Right atrium auricular region (tissue), 2 donors: ENCODE results near the gene CEACAM18. TPM values are rescaled to one million over a fixed set of nuclear protein-coding genes. Genes with fewer than 3 reads are reported as not detected.

Source experiments
- DNase-seq: peaks from one replicate; pipeline ENCODE4 v3.0.0-alpha.2; 2019; ENCODE audit warnings: low spot score
- H3K27ac ChIP-seq, 2 donors: fragments of 200-600 bp; sonication (generic); 1 replicate in 1 of 2; 2 replicates in 1 of 2; pipeline ENCODE4 v1.5.1; 2016 to 2019
- H3K27me3 ChIP-seq, 2 donors: fragments of 200-600 bp; sonication (generic); one replicate each; pipeline versions ENCODE4 v1.5.1 to v1.6.0; 2017 to 2019
- H3K36me3 ChIP-seq: fragments of 200-600 bp; sonication (generic); one replicate; pipeline ENCODE4 v1.5.1; 2016
- H3K4me1 ChIP-seq, 2 donors: fragments of 200-600 bp; sonication (generic); one replicate each; pipeline versions ENCODE4 v1.5.1 to v1.6.0; 2017 to 2019
- H3K4me3 ChIP-seq, 2 donors: fragments of 200-600 bp; sonication (generic); 1 replicate in 1 of 2; 2 replicates in 1 of 2; pipeline ENCODE4 v1.5.1; 2017 to 2019; ENCODE audit warnings: mild to moderate bottlenecking in 1 of 2, moderate library complexity in 1 of 2
- H3K9me3 ChIP-seq, 2 donors: fragments of 200-600 bp; sonication (generic); one replicate each; pipeline ENCODE4 v1.5.1; 2019
- total RNA-seq, 2 donors: library from RNA; depleted of rRNA; stranded (reverse); fragments of >200 nt; gene quantifications; one replicate each; pipeline ENCODE4 v1.1.0, GENCODE V29; 2016
- TF ChIP-seq, protein P1 (sequence below), 2 donors: fragments of 200-600 bp; sonication (generic); IDR thresholded peaks; one replicate each; pipeline ENCODE4 v1.5.1; 2019; ENCODE audit warnings: antibody characterized with exemption in 2 of 2

CEACAM18 gene
- total RNA-seq, 2 donors from 2014 or later, result not detected

DNA sequence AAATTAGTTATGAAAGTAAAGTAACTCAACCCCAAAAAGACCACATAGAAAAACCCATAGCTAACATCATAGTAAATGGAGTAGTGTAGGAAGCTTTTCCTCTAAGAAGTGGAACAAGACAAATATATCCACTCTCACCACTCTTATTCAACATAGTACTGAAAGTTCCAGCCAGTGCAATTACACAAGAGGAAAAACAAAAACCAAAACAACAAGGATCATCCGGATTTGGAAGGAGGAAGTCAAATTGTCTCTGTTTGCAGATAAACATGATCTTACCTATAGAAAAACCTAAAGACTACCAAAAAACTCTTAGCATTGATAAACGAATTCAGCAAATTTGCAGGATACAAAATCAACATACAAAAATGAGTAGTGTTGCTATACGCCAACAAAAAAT is 11.6 kb upstream of the CEACAM18 start:
- DNase-seq, result no peak
- TF ChIP-seq, protein P1, sequence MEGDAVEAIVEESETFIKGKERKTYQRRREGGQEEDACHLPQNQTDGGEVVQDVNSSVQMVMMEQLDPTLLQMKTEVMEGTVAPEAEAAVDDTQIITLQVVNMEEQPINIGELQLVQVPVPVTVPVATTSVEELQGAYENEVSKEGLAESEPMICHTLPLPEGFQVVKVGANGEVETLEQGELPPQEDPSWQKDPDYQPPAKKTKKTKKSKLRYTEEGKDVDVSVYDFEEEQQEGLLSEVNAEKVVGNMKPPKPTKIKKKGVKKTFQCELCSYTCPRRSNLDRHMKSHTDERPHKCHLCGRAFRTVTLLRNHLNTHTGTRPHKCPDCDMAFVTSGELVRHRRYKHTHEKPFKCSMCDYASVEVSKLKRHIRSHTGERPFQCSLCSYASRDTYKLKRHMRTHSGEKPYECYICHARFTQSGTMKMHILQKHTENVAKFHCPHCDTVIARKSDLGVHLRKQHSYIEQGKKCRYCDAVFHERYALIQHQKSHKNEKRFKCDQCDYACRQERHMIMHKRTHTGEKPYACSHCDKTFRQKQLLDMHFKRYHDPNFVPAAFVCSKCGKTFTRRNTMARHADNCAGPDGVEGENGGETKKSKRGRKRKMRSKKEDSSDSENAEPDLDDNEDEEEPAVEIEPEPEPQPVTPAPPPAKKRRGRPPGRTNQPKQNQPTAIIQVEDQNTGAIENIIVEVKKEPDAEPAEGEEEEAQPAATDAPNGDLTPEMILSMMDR (IDR thresholded peaks at IDR 0.05), result no peak
- H3K27me3 ChIP-seq, result no peaks in the 10 kb centered on the region

DNA sequence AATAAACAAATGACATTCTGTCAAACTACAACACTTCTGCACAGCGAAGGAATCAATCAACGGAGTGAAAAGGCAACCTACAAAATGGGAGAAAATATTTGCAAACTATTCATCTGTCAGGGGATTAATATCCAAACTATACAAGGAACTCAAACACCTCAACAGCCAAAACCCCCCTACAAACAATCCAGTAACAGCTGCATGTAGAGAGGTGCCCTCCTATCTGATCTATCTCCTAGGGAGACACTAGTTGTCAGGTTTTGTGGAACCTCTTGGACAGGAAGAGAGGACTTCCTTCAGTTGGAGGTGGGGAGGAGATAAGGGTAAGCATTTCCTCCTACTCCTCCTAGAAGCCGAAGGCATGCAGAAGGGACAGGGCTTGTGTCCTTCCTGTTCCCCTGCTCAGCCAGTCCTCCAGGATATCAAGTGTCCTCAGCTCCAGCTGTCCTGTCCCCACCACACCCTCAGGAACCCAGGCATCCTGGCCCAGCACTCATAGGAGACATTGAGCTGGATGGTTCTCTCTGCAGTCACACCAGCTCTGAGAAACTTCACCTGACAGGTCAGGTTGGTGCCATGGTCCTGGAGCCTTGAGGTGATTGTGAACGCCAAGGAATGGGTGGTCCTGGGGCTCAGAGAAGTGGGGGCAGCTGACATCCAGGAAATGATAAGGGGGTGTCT is 10.3 kb upstream of the CEACAM18 start:
- H3K4me1 ChIP-seq, result no peaks in the 10 kb centered on the region
- TF ChIP-seq, protein P1 (IDR thresholded peaks at IDR 0.05), result no peak
- no peaks in the 10 kb centered on the region for H3K27me3 ChIP-seq
- H3K4me3 ChIP-seq, result no peak overlapping the region
- no peak overlapping the region for H3K27ac ChIP-seq
- DNase-seq, result no peak
- no peaks in the 10 kb centered on the region for H3K36me3 ChIP-seq
- no peaks in the 10 kb centered on the region for H3K9me3 ChIP-seq

More for the DNA sequence above, 11.6 kb upstream of the CEACAM18 start:
- Histone ChIP-seq H3K36me3 (no peaks in the 10 kb centered on the region), H3K4me3 (no peak overlapping the region), H3K27ac (no peak overlapping the region), H3K9me3 (no peaks in the 10 kb centered on the region), H3K4me1 (no peaks in the 10 kb centered on the region)

DNA sequence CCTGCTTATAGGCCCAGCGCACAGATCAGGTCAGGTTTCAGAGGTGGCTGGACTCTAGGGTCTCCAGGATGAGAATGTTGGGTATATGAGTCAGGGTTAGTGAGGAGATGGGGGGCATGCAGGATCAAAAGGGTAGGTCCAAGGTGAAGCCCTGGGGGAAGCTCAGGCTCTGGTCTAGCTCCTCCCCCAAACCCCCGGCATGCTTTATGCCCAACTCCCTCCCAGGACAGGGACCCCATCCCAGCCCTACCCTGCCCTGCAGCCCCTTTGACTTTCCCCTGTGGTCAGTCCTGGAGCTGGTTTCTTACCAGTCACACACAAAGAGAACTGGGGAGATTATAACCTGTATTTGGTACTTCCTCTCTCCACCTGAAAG is 9.8 kb upstream of the CEACAM18 start:
- TF ChIP-seq, protein P1 (IDR thresholded peaks at IDR 0.05), result no peak
- Histone ChIP-seq H3K9me3 (no peaks in the 10 kb centered on the region), H3K36me3 (no peaks in the 10 kb centered on the region), H3K27me3 (no peaks in the 10 kb centered on the region), H3K27ac (no peak overlapping the region), H3K4me3 (no peak overlapping the region), H3K4me1 (no peaks in the 10 kb centered on the region)
- DNase-seq, result no peak

DNA sequence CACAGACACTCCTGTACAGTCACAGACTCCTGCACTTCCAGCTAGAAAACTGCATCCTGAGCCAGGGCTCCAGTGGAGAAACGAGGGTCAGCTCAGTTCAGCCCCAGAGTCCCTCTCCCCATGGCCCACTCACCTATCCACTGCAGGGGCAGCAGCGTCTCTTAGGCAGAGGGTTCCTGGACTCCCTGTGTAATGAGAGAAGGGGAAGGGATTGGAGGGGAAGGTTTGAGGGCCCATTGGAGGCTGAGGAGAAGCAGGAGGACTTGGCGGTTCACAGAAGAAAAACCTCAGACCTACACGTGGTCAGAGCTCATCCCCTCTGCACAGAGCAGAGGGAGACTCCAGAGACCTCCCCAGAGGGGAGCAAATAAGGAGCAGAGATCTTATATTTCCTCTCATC is 9.2 kb upstream of the CEACAM18 start:
- H3K27ac ChIP-seq, result no peak overlapping the region

DNA sequence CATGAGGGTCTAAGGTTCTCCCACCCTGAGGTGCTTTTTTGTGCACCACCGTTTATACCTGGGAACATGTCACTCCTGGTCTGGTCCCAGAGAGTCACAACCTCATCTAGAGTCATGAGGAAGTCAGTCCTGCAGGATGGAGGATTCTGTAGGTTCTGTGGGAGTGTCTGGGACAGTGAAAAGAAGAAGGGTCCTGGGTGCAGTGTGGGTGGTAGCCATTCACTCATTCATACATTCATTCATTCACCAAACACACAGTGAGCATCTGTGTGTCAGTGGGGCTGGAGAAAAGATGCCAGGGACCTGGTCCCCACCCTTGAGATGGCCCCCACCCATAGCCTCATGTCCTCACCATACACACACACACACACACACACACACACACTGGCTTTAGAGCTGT is 8.7 kb upstream of the CEACAM18 start:
- Histone ChIP-seq H3K27me3 (no peaks in the 10 kb centered on the region), H3K27ac (no peak overlapping the region), H3K4me3 (no peak overlapping the region), H3K4me1 (no peaks in the 10 kb centered on the region), H3K36me3 (no peaks in the 10 kb centered on the region), H3K9me3 (no peaks in the 10 kb centered on the region)
- DNase-seq, result no peak
- TF ChIP-seq, protein P1 (IDR thresholded peaks at IDR 0.05), result no peak

More for the DNA sequence above, 9.2 kb upstream of the CEACAM18 start:
- Histone ChIP-seq H3K9me3 (no peaks in the 10 kb centered on the region), H3K36me3 (no peaks in the 10 kb centered on the region), H3K4me3 (no peak overlapping the region), H3K27me3 (no peaks in the 10 kb centered on the region), H3K4me1 (no peaks in the 10 kb centered on the region)
- TF ChIP-seq, protein P1 (IDR thresholded peaks at IDR 0.05), result no peak
- DNase-seq, result no peak

DNA sequence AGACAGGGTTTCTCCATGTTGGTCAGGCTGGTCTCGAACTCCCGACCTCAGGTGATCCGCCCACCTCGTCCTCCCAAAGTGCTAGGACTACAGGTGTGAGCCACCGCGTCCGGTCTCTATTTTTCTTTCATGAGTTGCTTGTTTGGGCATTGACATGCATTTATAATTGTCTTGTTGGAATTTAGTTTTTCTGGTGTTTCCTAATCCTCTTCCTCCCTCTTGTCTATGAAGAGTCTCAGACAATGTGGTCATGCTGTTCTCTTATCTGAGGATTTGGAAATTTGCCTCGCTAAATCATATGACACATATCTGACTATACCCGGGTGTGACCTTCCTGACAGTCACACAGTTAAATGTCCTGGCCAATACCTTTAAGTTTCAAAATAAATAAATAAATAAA is 7.4 kb upstream of the CEACAM18 start:
- TF ChIP-seq, protein P1 (IDR thresholded peaks at IDR 0.05), result no peak
- Histone ChIP-seq H3K27me3 (no peaks in the 10 kb centered on the region), H3K4me3 (no peak overlapping the region), H3K9me3 (no peaks in the 10 kb centered on the region), H3K36me3 (no peaks in the 10 kb centered on the region), H3K4me1 (no peaks in the 10 kb centered on the region), H3K27ac (no peak overlapping the region)
- no peak for DNase-seq
